H1 (cell line): ENCODE measurements around the gene CORO2B. TPM values are rescaled to one million over a fixed set of nuclear protein-coding genes. Genes with fewer than 3 reads are reported as not detected.

ENCODE experiments used
- CTCF ChIA-PET: fragments of 300-600 bp; sonication (Branson Sonifier 250); formaldehyde crosslinking; loops from one replicate; lab custom pipeline; 2021; ENCODE audit not compliant: partially characterized antibody; lab: Charles Lee
- POLR2A ChIA-PET: fragments of 300-600 bp; sonication (Branson Sonifier 250); formaldehyde crosslinking; loops from one replicate; lab custom pipeline; 2021; ENCODE audit warnings: inconsistent platforms; ENCODE audit not compliant: partially characterized antibody; lab: Charles Lee
- DNase-seq, 2 experiments: peaks; one replicate each; pipeline versions ENCODE4 v3.0.0 to v3.0.0-alpha.2; 2010 to 2022; ENCODE audit warnings: low spot score in 2 of 2, low read depth in 1 of 2, mixed read lengths in 1 of 2
- FAIRE-seq: peaks from 2 replicates; lab custom pipeline; 2011; peaks lifted over from hg19 to GRCh38; lab: Jason Lieb, UNC
- H2AFZ ChIP-seq: 2 replicates; pipeline ENCODE4 v1.8.1; 2012; ENCODE audit warnings: low read length, inconsistent platforms
- H2AK5ac ChIP-seq: 2 replicates; pipeline ENCODE4 v1.6.1; 2013; ENCODE audit warnings: low read depth, low read length
- H2BK120ac ChIP-seq: replicated peaks from 2 replicates; pipeline ENCODE3; 2013; ENCODE audit warnings: low read depth, low read length, inconsistent platforms
- H2BK12ac ChIP-seq: 2 replicates; pipeline ENCODE4 v1.6.1; 2013; ENCODE audit warnings: low read depth, low read length
- H2BK15ac ChIP-seq: 2 replicates; pipeline ENCODE4 v1.6.1; 2013; ENCODE audit warnings: low read length
- H2BK20ac ChIP-seq: 2 replicates; pipeline ENCODE4 v1.6.1; 2013; ENCODE audit warnings: low read length
- H2BK5ac ChIP-seq: 2 replicates; pipeline ENCODE4 v1.6.1; 2013; ENCODE audit warnings: low read depth, low read length
- H3K14ac ChIP-seq: 2 replicates; pipeline ENCODE4 v1.6.1; 2013; ENCODE audit warnings: inconsistent platforms; ENCODE audit not compliant: insufficient read length
- H3K18ac ChIP-seq: 2 replicates; pipeline ENCODE4 v1.6.1; 2013; ENCODE audit warnings: low read length; ENCODE audit errors: extremely low read depth
- H3K23ac ChIP-seq: 2 replicates; pipeline ENCODE4 v1.6.1; 2013; ENCODE audit warnings: inconsistent platforms; ENCODE audit not compliant: insufficient read length
- H3K23me2 ChIP-seq: 2 replicates; pipeline ENCODE4 v1.6.1; 2013; ENCODE audit warnings: low read depth, low read length
- H3K27ac ChIP-seq: 2 replicates; pipeline ENCODE4 v1.6.1; 2011; ENCODE audit warnings: low read depth, low read length, inconsistent platforms
- H3K27me3 ChIP-seq, 4 experiments: replicated peaks in 1 of 4; 1 replicate in 1 of 4; 2 replicates in 3 of 4; pipeline versions ENCODE4 v1.6.1 to v1.8.1; 2011 to 2013; ENCODE audit warnings: low read length in 3 of 4, mild to moderate bottlenecking in 3 of 4, inconsistent platforms in 2 of 4, mixed read lengths in 2 of 4, moderate library complexity in 1 of 4; ENCODE audit not compliant: control insufficient read depth in 3 of 4, insufficient read depth in 3 of 4; ENCODE audit errors: extremely low read depth in 1 of 4
- H3K36me3 ChIP-seq, 4 experiments: 2 replicates each; pipeline versions ENCODE4 v1.6.1 to v1.8.1; 2011 to 2013; ENCODE audit warnings: mild to moderate bottlenecking in 4 of 4, low read length in 3 of 4, moderate library complexity in 2 of 4, control low read depth in 1 of 4, inconsistent platforms in 1 of 4; ENCODE audit not compliant: insufficient read depth in 4 of 4, control insufficient read depth in 2 of 4
- H3K4ac ChIP-seq: replicated peaks from 2 replicates; pipeline ENCODE3; 2013; ENCODE audit warnings: low read length, low read depth, mixed read lengths, inconsistent platforms; ENCODE audit not compliant: insufficient read length
- H3K4me1 ChIP-seq, 4 experiments: replicated peaks in 1 of 4; 1 replicate in 1 of 4; 2 replicates in 3 of 4; pipeline versions ENCODE4 v1.6.1 to v1.8.1; 2011 to 2013; ENCODE audit warnings: low read length in 3 of 4, inconsistent platforms in 2 of 4, mixed read lengths in 1 of 4; ENCODE audit not compliant: insufficient read depth in 4 of 4, control insufficient read depth in 3 of 4
- H3K4me2 ChIP-seq, 2 experiments: 2 replicates each; pipeline versions ENCODE4 v1.6.1 to v1.8.1; 2011 to 2013; ENCODE audit warnings: low read depth in 2 of 2, low read length in 2 of 2, control low read depth in 1 of 2, inconsistent platforms in 1 of 2, mild to moderate bottlenecking in 1 of 2; ENCODE audit not compliant: insufficient read depth in 1 of 2
- H3K4me3 ChIP-seq, 4 experiments: fragments of 200-600, 300-600 bp in 1 of 4; sonication (generic), shearing (Covaris generic), sonication (Bioruptor Twin) in 1 of 4; 2 replicates each; pipeline versions ENCODE4 v1.5.1 to v1.8.1; 2011 to 2016; ENCODE audit warnings: low read length in 4 of 4, low read depth in 3 of 4, control low read depth in 2 of 4, inconsistent platforms in 2 of 4, mild to moderate bottlenecking in 2 of 4, mixed read lengths in 1 of 4, moderate library complexity in 1 of 4; ENCODE audit not compliant: insufficient read depth in 2 of 4; ENCODE audit errors: extremely low read depth in 1 of 4
- H3K56ac ChIP-seq: replicated peaks from 2 replicates; pipeline ENCODE3; 2013; ENCODE audit warnings: low read depth, mild to moderate bottlenecking, mixed read lengths, low read length, inconsistent platforms; ENCODE audit not compliant: insufficient read length
- H3K79me1 ChIP-seq: 2 replicates; pipeline ENCODE4 v1.6.1; 2013; ENCODE audit warnings: low read depth, low read length, control low read depth
- H3K79me2 ChIP-seq, 2 experiments: 2 replicates each; pipeline versions ENCODE4 v1.6.1 to v1.8.1; 2012 to 2013; ENCODE audit warnings: low read length in 2 of 2, mild to moderate bottlenecking in 2 of 2, inconsistent platforms in 1 of 2; ENCODE audit not compliant: insufficient read depth in 2 of 2, control insufficient read depth in 1 of 2
- H3K9ac ChIP-seq, 4 experiments: replicated peaks in 1 of 4; 1 replicate in 1 of 4; 2 replicates in 3 of 4; pipeline versions ENCODE4 v1.6.1 to v1.8.1; 2011 to 2013; ENCODE audit warnings: low read depth in 3 of 4, low read length in 3 of 4, control low read depth in 2 of 4, mild to moderate bottlenecking in 2 of 4, moderate library complexity in 2 of 4, inconsistent platforms in 1 of 4; ENCODE audit errors: extremely low read depth in 1 of 4
- H3K9me3 ChIP-seq, 2 experiments: 2 replicates each; pipeline versions ENCODE4 v1.6.1 to v1.8.1; 2012 to 2013; ENCODE audit warnings: mild to moderate bottlenecking in 2 of 2, moderate library complexity in 2 of 2, control low read depth in 1 of 2, inconsistent platforms in 1 of 2, low read depth in 1 of 2, low read length in 1 of 2, mixed read lengths in 1 of 2; ENCODE audit not compliant: insufficient read depth in 2 of 2
- H4K20me1 ChIP-seq, 2 experiments: replicated peaks in 1 of 2; 2 replicates each; pipeline versions ENCODE3 to v1.8.1; 2011 to 2013; ENCODE audit warnings: inconsistent platforms in 2 of 2, low read length in 2 of 2, mild to moderate bottlenecking in 1 of 2; ENCODE audit not compliant: insufficient read depth in 2 of 2, control insufficient read depth in 1 of 2
- H4K5ac ChIP-seq: 2 replicates; pipeline ENCODE4 v1.6.1; 2013; ENCODE audit warnings: low read length, low read depth, mixed read lengths, inconsistent platforms; ENCODE audit not compliant: insufficient read length
- H4K8ac ChIP-seq: 2 replicates; pipeline ENCODE4 v1.8.0; 2013; ENCODE audit warnings: mild to moderate bottlenecking, moderate library complexity, low read length, inconsistent platforms; ENCODE audit not compliant: insufficient read depth; ENCODE audit errors: extremely low read depth
- H4K91ac ChIP-seq: replicated peaks from 2 replicates; pipeline ENCODE3; 2013; ENCODE audit warnings: low read length, mixed read lengths, inconsistent platforms; ENCODE audit not compliant: insufficient read length
- ASH2L ChIP-seq: fragments of 200-600, 300-600 bp; sonication (generic); IDR thresholded peaks from one replicate; pipeline ENCODE4 v1.7.1; 2017; ENCODE audit warnings: low read length
- BRCA1 ChIP-seq: IDR thresholded peaks from 2 replicates; pipeline ENCODE4 v1.6.1; 2012; ENCODE audit warnings: low read depth, low read length, improper control_type of control experiment
- CBX5 ChIP-seq: fragments of 300-800, 300-1000 bp; sonication (generic); IDR thresholded peaks from 2 replicates; pipeline ENCODE4 v1.7.1; 2016; ENCODE audit warnings: antibody characterized with exemption, low read length, low read depth
- CHD1 ChIP-seq: IDR thresholded peaks from 2 replicates; pipeline ENCODE4 v1.6.1; 2012; ENCODE audit warnings: low read depth, low read length, improper control_type of control experiment
- CTBP2 ChIP-seq: IDR thresholded peaks from 2 replicates; pipeline ENCODE4 v1.7.0; 2011; ENCODE audit warnings: borderline replicate concordance, mild to moderate bottlenecking, moderate library complexity, mixed read lengths, low read length; ENCODE audit not compliant: insufficient read depth, insufficient read length
- E2F6 ChIP-seq: IDR thresholded peaks from 2 replicates; pipeline ENCODE4 v1.6.1; 2012; ENCODE audit warnings: inconsistent platforms
- EGR1 ChIP-seq: IDR thresholded peaks from 2 replicates; pipeline ENCODE4 v1.6.1; 2011; ENCODE audit warnings: low read depth, low read length, borderline replicate concordance
- EZH2 ChIP-seq: fragments of 200-600 bp; sonication (generic); IDR thresholded peaks from 2 replicates; pipeline ENCODE4 v1.7.1; 2012; ENCODE audit warnings: low read depth, mild to moderate bottlenecking, moderate library complexity, low read length, inconsistent platforms; ENCODE audit not compliant: severe bottlenecking
- KDM5A ChIP-seq: fragments of 200-600 bp; IDR thresholded peaks from 2 replicates; pipeline ENCODE4 v1.7.1; 2012; ENCODE audit warnings: mild to moderate bottlenecking, low read length, inconsistent platforms, mixed read lengths
- MAFK ChIP-seq: IDR thresholded peaks from 2 replicates; pipeline ENCODE4 v1.6.1; 2012; ENCODE audit warnings: low read depth, mild to moderate bottlenecking, improper control_type of control experiment, low read length
- NRF1 ChIP-seq: IDR thresholded peaks from 2 replicates; pipeline ENCODE4 v1.6.1; 2011; ENCODE audit warnings: mild to moderate bottlenecking, low read depth, low read length, improper control_type of control experiment
- SP1 ChIP-seq: IDR thresholded peaks from 2 replicates; pipeline ENCODE4 v1.6.1; 2011; ENCODE audit warnings: low read depth, low read length
- SP2 ChIP-seq: IDR thresholded peaks from 2 replicates; pipeline ENCODE4 v1.6.1; 2012; ENCODE audit warnings: mild to moderate bottlenecking, low read length, inconsistent platforms
- SP4 ChIP-seq: IDR thresholded peaks from 2 replicates; pipeline ENCODE4 v1.6.1; 2012; ENCODE audit warnings: low read length, inconsistent platforms
- TEAD4 ChIP-seq: IDR thresholded peaks from 2 replicates; pipeline ENCODE4 v1.6.1; 2012; ENCODE audit warnings: low read depth, low read length, inconsistent platforms, mixed read lengths
- WGBS, 2 experiments: shearing (Covaris generic) in 1 of 2; methylation state at CpG; one replicate each; pipeline versions ENCODE4 v1.1.6 to v1.1.7; 2013 to 2015; ENCODE audit warnings: low lambda C conversion rate in 2 of 2, mixed read lengths in 2 of 2, inconsistent platforms in 1 of 2, low coverage in 1 of 2, missing lambda C conversion rate in 1 of 2; ENCODE audit not compliant: insufficient replicate concordance in 2 of 2, insufficient coverage in 1 of 2, insufficient read length in 1 of 2; ENCODE audit errors: extremely low coverage in 1 of 2, missing lambda C conversion rate in 1 of 2; 5-methylcytosine and 5-hydroxymethylcytosine counted together
- polyA plus RNA-seq, 7 experiments: library from polyadenylated mRNA; depleted of rRNA in 3 of 7; stranded (reverse) in 5 of 7; unstranded in 2 of 7; fragments of >200 nt in 5 of 7; fragments of 200-250 nt in 2 of 7; gene quantifications; 1 replicate in 5 of 7; 2 replicates in 1 of 7; 4 replicates in 1 of 7; pipeline versions ENCODE4 v1.2.1 to v1.2.3, GENCODE V29; 2011 to 2013; ENCODE audit warnings: missing spikeins in 2 of 7, mixed read lengths in 2 of 7
- total RNA-seq: library from RNA; stranded (reverse); fragmentation: NEBNext Ultra II Directional; extraction: Animal tissue kit (Norgen Biotek cat#: 25700); gene quantifications from 2 replicates; pipeline ENCODE4 v1.2.1, GENCODE V29; 2021

CORO2B gene
- total and polyA plus RNA-seq, 2 of the 8 experiments (the other 6 are each of a cell fraction or from before 2014, with no cell fraction given), result 3.4 to 6.7 TPM

- ChIA-PET POLR2A (interaction anchor here (0.8 kb wide), 1 partner anchor 57 kb away, joined by 3 read pairs; no protein-coding TSS in a partner anchor), CTCF (interaction anchor here (1.3 to 14.4 kb wide), 15 partner anchors 10 to 321 kb away, joined by 3 to 721 read pairs (median 7); no protein-coding TSS in a partner anchor)
- Histone ChIP-seq H3K14ac (no peak overlapping the region), H3K9ac (no peak overlapping the region), H3K9me3 (no peaks in the 10 kb centered on the region), H3K56ac (no peak overlapping the region), H2AK5ac (no peak overlapping the region), H2AFZ (no peak overlapping the region), H3K79me1 (no peaks in the 10 kb centered on the region), H2BK20ac (no peak overlapping the region), H2BK15ac (0 out of 2 replicates have a peak overlapping the region, but pooled peaks have one; percentile 67), H3K4me1 (peaks cover 0 to 15% (median 11%) of the 10 kb centered on the region in 4 experiments; a peak in 6 of 7 replicates), H3K23me2 (peaks cover 8% of the 10 kb centered on the region; the same call in 1 of the 2 replicates), H3K27me3 (peaks cover 0 to 7% (median 4%) of the 10 kb centered on the region in 4 experiments; a peak in 3 of 7 replicates), H2BK5ac (no peak overlapping the region), H3K4me3 (no peak overlapping the region), H4K5ac (no peak overlapping the region), H4K91ac (no peak overlapping the region), H3K36me3 (no peaks in the 10 kb centered on the region), H4K20me1 (no peaks in the 10 kb centered on the region), H4K8ac (no peak overlapping the region), H3K23ac (no peak overlapping the region), H3K79me2 (no peaks in the 10 kb centered on the region), H3K4ac (no peak overlapping the region), H3K18ac (no peak overlapping the region), H3K4me2 (no peak overlapping the region), H3K27ac (no peak overlapping the region), H2BK120ac (no peak overlapping the region), H2BK12ac (no peak overlapping the region)
- WGBS, 2 experiments, result 94% methylated on average over 7 of the region's 7 CpGs; no CpG with 5 or more reads in 1 of the 2 experiments
- FAIRE-seq (no peak), DNase-seq (no peak)
- no peak for TF ChIP-seq CTBP2
- no peak for TF ChIP-seq CHD1
- no peak for TF ChIP-seq KDM5A
- no peak for TF ChIP-seq CBX5
- no peak for TF ChIP-seq ASH2L
- no peak for TF ChIP-seq NRF1
- TF ChIP-seq BRCA1, result no peak
- TF ChIP-seq EZH2, result no peak
- TF ChIP-seq EGR1, result no peak
- no peak for TF ChIP-seq E2F6
- TF ChIP-seq SP4, result no peak
- no peak for TF ChIP-seq SP1
- no peak for TF ChIP-seq MAFK
- no peak for TF ChIP-seq TEAD4
- TF ChIP-seq SP2, result no peak
Measured at GRCh38 chr15:68555679-68556037, 23.1 kb upstream of the CORO2B start.
